ENCODE data around the gene CMPK1. TPM values are rescaled to one million over a fixed set of nuclear protein-coding genes. Genes with fewer than 3 reads are reported as not detected.
"Not testable (repeated sequence)": the region's sequence is repeated elsewhere in the genome, so short reads cannot be mapped to it uniquely, and the experiment has no call there.

The CMPK1 gene
- total and polyA plus RNA-seq, 5 donors from 2014 or later: 94.4 to 156 (median 144) TPM

GRCh38 chr1:47338249-47339077 is 4.9 kb downstream of the CMPK1 start:
- Mint-ChIP-seq H3K36me3 (no peaks in the 10 kb centered on the region), H3K4me3 (no peak overlapping the region), H3K4me1 (peaks cover 7 to 43% (median 33%) of the 10 kb centered on the region in 4 donors), H3K9me3 (no peaks in the 10 kb centered on the region), H3K27me3 (no peaks in the 10 kb centered on the region), H3K27ac (no peak overlapping the region)
- H3K27ac ChIP-seq (ENCODE audit: insufficient read depth, low read length, poor library complexity, severe bottlenecking): no peak overlapping the region
- DNase-seq (no peak), ATAC-seq (ENCODE audit: low read depth in 2 of 2) (no peak)
- H3K36me3 ChIP-seq (ENCODE audit: control insufficient read depth, insufficient read depth, low read length): no peaks in the 10 kb centered on the region
- H3K9me3 ChIP-seq (ENCODE audit: control insufficient read depth in 2 of 2, low read length in 2 of 2): no peaks in the 10 kb centered on the region
- peaks cover 21% of the 10 kb centered on the region for H3K4me1 ChIP-seq (ENCODE audit: control insufficient read depth, insufficient read depth, low read length, poor library complexity, severe bottlenecking)
- no peak overlapping the region for H3K4me3 ChIP-seq (ENCODE audit: low read depth, low read length)
- H3K27me3 ChIP-seq (ENCODE audit: control insufficient read depth, insufficient read depth, low read length): no peaks in the 10 kb centered on the region

- Mint-ChIP-seq H3K27ac (no peak overlapping the region), H3K4me3 (no peak overlapping the region), H3K27me3 (no peaks in the 10 kb centered on the region), H3K36me3 (peaks cover 7% of the 10 kb centered on the region), H3K9me3 (no peaks in the 10 kb centered on the region), H3K4me1 (peaks cover 16 to 40% (median 31%) of the 10 kb centered on the region in 4 donors)
- Histone ChIP-seq H3K9me3 (ENCODE audit: control insufficient read depth in 2 of 2, low read length in 2 of 2) (no peaks in the 10 kb centered on the region), H3K36me3 (ENCODE audit: control insufficient read depth, insufficient read depth, low read length) (no peaks in the 10 kb centered on the region), H3K27me3 (ENCODE audit: control insufficient read depth, insufficient read depth, low read length) (no peaks in the 10 kb centered on the region), H3K4me1 (ENCODE audit: control insufficient read depth, insufficient read depth, low read length, poor library complexity, severe bottlenecking) (peaks cover 11% of the 10 kb centered on the region), H3K4me3 (ENCODE audit: low read depth, low read length) (no peak overlapping the region), H3K27ac (ENCODE audit: insufficient read depth, low read length, poor library complexity, severe bottlenecking) (no peak overlapping the region)
- ATAC-seq (ENCODE audit: low read depth in 2 of 2) (no peak), DNase-seq (no peak)
Observed at GRCh38 chr1:47340227-47340626, 6.6 kb downstream of the CMPK1 start.

GRCh38 chr1:47346979-47347378 is 13.4 kb downstream of the CMPK1 start:
- H3K27me3 Mint-ChIP-seq; DNase-seq; H3K27ac ChIP-seq (ENCODE audit: insufficient read depth, low read length, poor library complexity, severe bottlenecking); H3K4me3 Mint-ChIP-seq; H3K4me1 ChIP-seq (ENCODE audit: control insufficient read depth, insufficient read depth, low read length, poor library complexity, severe bottlenecking); H3K4me3 ChIP-seq (ENCODE audit: low read depth, low read length); H3K36me3 ChIP-seq (ENCODE audit: control insufficient read depth, insufficient read depth, low read length); H3K27me3 ChIP-seq (ENCODE audit: control insufficient read depth, insufficient read depth, low read length); H3K9me3 ChIP-seq (ENCODE audit: control insufficient read depth in 2 of 2, low read length in 2 of 2); ATAC-seq (ENCODE audit: low read depth in 2 of 2); H3K9me3 Mint-ChIP-seq: not testable (repeated sequence)
- H3K27ac Mint-ChIP-seq: peak overlapping the region in 1 of 3 donors; percentile 65
- H3K4me1 Mint-ChIP-seq: peaks cover 18 to 21% (median 19%) of the 10 kb centered on the region in 4 donors
- H3K36me3 Mint-ChIP-seq: peaks cover 21% of the 10 kb centered on the region

- no peaks in the 10 kb centered on the region for H3K4me1 ChIP-seq (ENCODE audit: control insufficient read depth, insufficient read depth, low read length, poor library complexity, severe bottlenecking)
- DNase-seq: no peak
- H3K36me3 ChIP-seq (ENCODE audit: control insufficient read depth, insufficient read depth, low read length): peaks cover 2% of the 10 kb centered on the region
- no peaks in the 10 kb centered on the region for H3K27me3 Mint-ChIP-seq
- H3K4me3 Mint-ChIP-seq: no peak overlapping the region
- H3K27me3 ChIP-seq (ENCODE audit: control insufficient read depth, insufficient read depth, low read length): no peaks in the 10 kb centered on the region
- H3K27ac ChIP-seq (ENCODE audit: insufficient read depth, low read length, poor library complexity, severe bottlenecking): no peak overlapping the region
- no peaks in the 10 kb centered on the region for H3K9me3 ChIP-seq (ENCODE audit: control insufficient read depth in 2 of 2, low read length in 2 of 2)
- no peaks in the 10 kb centered on the region for H3K9me3 Mint-ChIP-seq
- H3K27ac Mint-ChIP-seq: no peak overlapping the region
- H3K4me1 Mint-ChIP-seq: peaks cover 18 to 22% (median 20%) of the 10 kb centered on the region in 4 donors
- no peak overlapping the region for H3K4me3 ChIP-seq (ENCODE audit: low read depth, low read length)
- peaks cover 21% of the 10 kb centered on the region for H3K36me3 Mint-ChIP-seq
- ATAC-seq (ENCODE audit: low read depth in 2 of 2): no peak
Observed at GRCh38 chr1:47347735-47348134, 14.1 kb downstream of the CMPK1 start.

- Mint-ChIP-seq H3K27ac (no peak overlapping the region), H3K36me3 (peaks cover 21% of the 10 kb centered on the region), H3K4me3 (no peak overlapping the region), H3K9me3 (no peaks in the 10 kb centered on the region), H3K4me1 (peaks cover 21 to 26% (median 23%) of the 10 kb centered on the region in 4 donors), H3K27me3 (no peaks in the 10 kb centered on the region)
- Histone ChIP-seq H3K9me3 (ENCODE audit: control insufficient read depth in 2 of 2, low read length in 2 of 2) (no peaks in the 10 kb centered on the region), H3K4me1 (ENCODE audit: control insufficient read depth, insufficient read depth, low read length, poor library complexity, severe bottlenecking) (no peaks in the 10 kb centered on the region), H3K36me3 (ENCODE audit: control insufficient read depth, insufficient read depth, low read length) (peaks cover 2% of the 10 kb centered on the region), H3K27ac (ENCODE audit: insufficient read depth, low read length, poor library complexity, severe bottlenecking) (no peak overlapping the region), H3K4me3 (ENCODE audit: low read depth, low read length) (no peak overlapping the region), H3K27me3 (ENCODE audit: control insufficient read depth, insufficient read depth, low read length) (no peaks in the 10 kb centered on the region)
- DNase-seq (no peak), ATAC-seq (ENCODE audit: low read depth in 2 of 2) (no peak)
Observed at GRCh38 chr1:47348246-47348645, 14.7 kb downstream of the CMPK1 start.

- no peak overlapping the region for H3K4me3 ChIP-seq (ENCODE audit: low read depth, low read length)
- DNase-seq: peak in 1 of 3 donors; percentile 27
- H3K4me1 ChIP-seq (ENCODE audit: control insufficient read depth, insufficient read depth, low read length, poor library complexity, severe bottlenecking): no peaks in the 10 kb centered on the region
- H3K9me3 Mint-ChIP-seq: no peaks in the 10 kb centered on the region
- no peak overlapping the region for H3K27ac ChIP-seq (ENCODE audit: insufficient read depth, low read length, poor library complexity, severe bottlenecking)
- H3K36me3 Mint-ChIP-seq: peaks cover 17% of the 10 kb centered on the region
- H3K36me3 ChIP-seq (ENCODE audit: control insufficient read depth, insufficient read depth, low read length): peaks cover 2% of the 10 kb centered on the region
- no peaks in the 10 kb centered on the region for H3K9me3 ChIP-seq (ENCODE audit: control insufficient read depth in 2 of 2, low read length in 2 of 2)
- no peak overlapping the region for H3K4me3 Mint-ChIP-seq
- no peaks in the 10 kb centered on the region for H3K27me3 Mint-ChIP-seq
- ATAC-seq (ENCODE audit: low read depth in 2 of 2): no peak
- peaks cover 19 to 31% (median 28%) of the 10 kb centered on the region in 4 donors for H3K4me1 Mint-ChIP-seq
- no peaks in the 10 kb centered on the region for H3K27me3 ChIP-seq (ENCODE audit: control insufficient read depth, insufficient read depth, low read length)
- no peak overlapping the region for H3K27ac Mint-ChIP-seq
Observed at GRCh38 chr1:47351305-47351704, 17.7 kb downstream of the CMPK1 start.

GRCh38 chr1:47361380-47361779 is 27.8 kb downstream of the CMPK1 start:
- H3K4me1 ChIP-seq (ENCODE audit: control insufficient read depth, insufficient read depth, low read length, poor library complexity, severe bottlenecking): peaks cover 6% of the 10 kb centered on the region
- H3K4me1 Mint-ChIP-seq: peaks cover 9 to 31% (median 11%) of the 10 kb centered on the region in 4 donors
- no peaks in the 10 kb centered on the region for H3K9me3 Mint-ChIP-seq
- no peaks in the 10 kb centered on the region for H3K9me3 ChIP-seq (ENCODE audit: control insufficient read depth in 2 of 2, low read length in 2 of 2)
- ATAC-seq (ENCODE audit: low read depth in 2 of 2): no peak
- no peak overlapping the region for H3K4me3 Mint-ChIP-seq
- H3K4me3 ChIP-seq (ENCODE audit: low read depth, low read length): no peak overlapping the region
- DNase-seq: no peak
- H3K27ac ChIP-seq (ENCODE audit: insufficient read depth, low read length, poor library complexity, severe bottlenecking): no peak overlapping the region
- no peaks in the 10 kb centered on the region for H3K27me3 ChIP-seq (ENCODE audit: control insufficient read depth, insufficient read depth, low read length)
- no peaks in the 10 kb centered on the region for H3K36me3 ChIP-seq (ENCODE audit: control insufficient read depth, insufficient read depth, low read length)
- H3K27ac Mint-ChIP-seq: no peak overlapping the region
- no peaks in the 10 kb centered on the region for H3K27me3 Mint-ChIP-seq
- peaks cover 3% of the 10 kb centered on the region for H3K36me3 Mint-ChIP-seq

GRCh38 chr1:47362828-47363227 is 29.2 kb downstream of the CMPK1 start:
- no peak overlapping the region for H3K4me3 Mint-ChIP-seq
- H3K9me3 Mint-ChIP-seq: no peaks in the 10 kb centered on the region
- no peak overlapping the region for H3K27ac Mint-ChIP-seq
- peaks cover 6% of the 10 kb centered on the region for H3K4me1 ChIP-seq (ENCODE audit: control insufficient read depth, insufficient read depth, low read length, poor library complexity, severe bottlenecking)
- no peaks in the 10 kb centered on the region for H3K27me3 ChIP-seq (ENCODE audit: control insufficient read depth, insufficient read depth, low read length)
- H3K36me3 ChIP-seq (ENCODE audit: control insufficient read depth, insufficient read depth, low read length): no peaks in the 10 kb centered on the region
- H3K36me3 Mint-ChIP-seq: peaks cover 3% of the 10 kb centered on the region
- no peaks in the 10 kb centered on the region for H3K27me3 Mint-ChIP-seq
- no peaks in the 10 kb centered on the region for H3K9me3 ChIP-seq (ENCODE audit: control insufficient read depth in 2 of 2, low read length in 2 of 2)
- H3K4me3 ChIP-seq (ENCODE audit: low read depth, low read length): no peak overlapping the region
- DNase-seq (no peak), ATAC-seq (ENCODE audit: low read depth in 2 of 2) (no peak)
- H3K27ac ChIP-seq (ENCODE audit: insufficient read depth, low read length, poor library complexity, severe bottlenecking): no peak overlapping the region
- H3K4me1 Mint-ChIP-seq: peaks cover 8 to 28% (median 12%) of the 10 kb centered on the region in 4 donors
